IPS DF 19.7 (cell line): ENCODE data around the gene TMEM108.

Source experiments
- DNase-seq: peaks from one replicate; pipeline ENCODE4 v3.0.0-alpha.2; 2013; ENCODE audit warnings: low read depth, low spot score

The TMEM108 gene

DNA sequence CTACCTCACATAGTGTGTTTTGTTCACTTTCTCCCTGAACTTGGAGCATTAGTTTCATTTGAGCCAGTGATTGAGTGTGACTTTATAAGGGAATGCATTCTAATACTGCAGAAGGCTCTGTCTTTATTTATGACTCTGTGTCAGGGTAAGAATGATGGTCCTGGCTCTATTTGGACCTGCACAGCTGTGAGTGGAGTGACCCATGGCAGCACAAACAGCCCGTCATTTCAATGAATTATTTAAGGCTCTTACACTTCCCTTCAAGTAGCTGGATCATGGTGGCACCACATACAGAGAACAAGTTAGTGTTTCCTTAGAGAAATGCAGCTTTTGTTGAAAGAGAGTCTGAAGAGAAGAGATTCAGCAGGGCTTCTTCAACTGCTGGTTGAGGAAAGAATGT, 16.4 kb downstream of the TMEM108 start:
- no peak for DNase-seq

GRCh38 chr3:133055339-133055738, 17.1 kb downstream of the TMEM108 start:
- DNase-seq: no peak

GRCh38 chr3:133058243-133058642, 20.1 kb downstream of the TMEM108 start:
- no peak for DNase-seq

GRCh38 chr3:133058831-133059230, 20.6 kb downstream of the TMEM108 start:
- DNase-seq: no peak

DNA sequence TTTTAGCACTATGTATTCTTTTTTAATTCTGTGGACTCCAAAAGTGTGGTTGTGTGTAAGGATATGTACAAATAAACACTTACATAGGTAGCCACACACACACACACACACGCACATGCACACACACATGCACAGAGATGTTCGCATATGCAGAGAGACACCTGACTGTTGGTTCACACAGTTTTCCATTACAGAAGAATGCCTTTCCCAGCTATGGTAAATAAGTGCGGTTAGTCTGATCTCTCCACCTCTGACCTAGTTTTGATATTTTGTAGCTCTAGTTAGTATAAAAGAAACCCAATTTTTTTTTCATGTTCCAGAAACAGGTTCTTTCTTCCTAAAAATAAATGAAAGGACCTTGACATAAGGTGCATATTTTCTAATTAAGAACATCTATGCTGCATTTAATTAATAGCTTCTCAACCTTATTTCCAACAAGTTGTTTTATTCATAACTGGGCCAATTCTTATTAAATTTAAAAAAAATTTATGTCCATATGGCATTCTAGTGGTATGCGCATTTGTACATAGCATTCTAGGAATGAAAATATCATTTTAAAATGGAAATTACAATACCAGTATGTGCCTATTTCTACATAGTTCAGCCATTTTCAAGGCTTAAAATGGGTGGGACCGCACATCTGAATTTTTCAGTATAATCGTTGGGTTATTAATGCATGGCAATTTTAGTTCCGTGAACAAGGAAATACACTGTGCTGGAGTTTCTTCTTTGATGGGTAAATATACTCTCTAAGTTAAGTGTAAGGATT, 27.2 kb downstream of the TMEM108 start:
- DNase-seq: no peak

- DNase-seq: no peak
Measured at GRCh38 chr3:133066026-133066425, 27.8 kb downstream of the TMEM108 start.

DNA sequence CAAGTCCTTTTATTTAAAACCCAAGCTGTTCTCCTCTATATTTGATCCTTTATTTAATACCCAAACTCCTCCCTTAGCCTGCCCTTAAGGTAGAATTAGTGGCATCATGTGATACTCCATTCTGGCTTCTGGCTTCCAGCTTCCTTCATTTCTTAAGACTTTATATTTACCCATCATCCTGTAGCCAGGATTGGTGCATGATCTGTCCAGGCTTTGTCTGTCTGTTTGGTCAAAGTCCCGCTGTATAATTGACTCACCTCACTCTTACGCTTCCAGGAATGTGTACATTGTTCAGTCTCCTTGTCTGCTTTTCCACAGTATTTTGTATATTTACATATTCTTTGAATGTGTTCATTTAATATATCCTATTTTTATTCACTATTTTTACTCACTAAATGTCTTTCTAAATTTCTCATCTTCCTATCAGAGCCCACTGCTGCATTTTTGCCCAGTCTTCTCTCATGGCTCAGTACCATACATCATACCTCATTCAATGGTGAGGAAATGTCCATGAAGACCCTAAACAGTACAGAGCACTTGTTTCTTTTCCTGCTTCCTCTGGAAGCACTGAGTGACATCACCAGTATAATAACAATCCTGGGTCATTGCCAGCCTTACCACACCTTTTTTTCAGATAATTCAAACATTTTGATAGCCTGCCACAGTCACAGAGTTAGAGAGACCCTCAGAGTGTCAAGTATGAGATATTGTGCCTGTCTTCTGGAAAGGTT, 31.5 kb downstream of the TMEM108 start:
- DNase-seq: no peak

DNA sequence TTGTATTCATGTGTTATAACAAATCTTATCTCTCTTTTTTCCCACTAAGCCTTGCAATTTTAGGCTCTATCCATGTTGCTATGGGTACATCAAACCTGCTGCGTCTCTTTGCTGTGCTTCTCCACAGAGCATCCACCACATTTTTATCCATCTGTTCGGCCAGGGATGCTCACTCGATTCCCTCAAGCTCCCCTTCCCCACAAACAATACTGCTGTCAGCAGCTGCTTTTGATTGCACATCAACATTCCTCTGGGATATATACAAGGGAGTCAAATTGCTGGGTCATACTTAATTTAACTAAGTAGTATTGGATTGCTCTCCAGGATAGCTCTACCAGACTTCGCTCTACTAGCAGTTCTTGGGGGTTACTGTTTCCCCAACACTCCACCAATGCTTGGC, 36.8 kb downstream of the TMEM108 start:
- DNase-seq: no peak

DNA sequence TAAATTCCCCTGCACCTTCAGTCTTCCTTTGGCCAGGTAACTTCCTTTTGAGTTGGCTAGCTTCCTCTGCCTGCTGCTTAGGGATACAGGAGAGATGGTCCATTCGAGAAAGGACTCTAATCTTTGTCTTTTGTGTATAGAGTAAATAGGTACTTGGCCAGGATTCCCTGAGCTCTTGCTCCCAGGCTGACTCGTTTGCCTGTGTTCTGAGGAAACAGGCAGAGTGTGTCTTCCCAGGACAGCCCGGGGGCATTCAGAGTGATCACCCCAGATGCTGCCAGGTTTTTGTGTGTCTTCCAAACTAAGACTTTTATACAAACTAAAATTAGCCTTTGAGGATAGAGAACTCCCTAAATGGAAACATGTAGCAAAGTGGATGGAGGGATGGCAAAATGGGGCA, 39.5 kb downstream of the TMEM108 start:
- no peak for DNase-seq

DNA sequence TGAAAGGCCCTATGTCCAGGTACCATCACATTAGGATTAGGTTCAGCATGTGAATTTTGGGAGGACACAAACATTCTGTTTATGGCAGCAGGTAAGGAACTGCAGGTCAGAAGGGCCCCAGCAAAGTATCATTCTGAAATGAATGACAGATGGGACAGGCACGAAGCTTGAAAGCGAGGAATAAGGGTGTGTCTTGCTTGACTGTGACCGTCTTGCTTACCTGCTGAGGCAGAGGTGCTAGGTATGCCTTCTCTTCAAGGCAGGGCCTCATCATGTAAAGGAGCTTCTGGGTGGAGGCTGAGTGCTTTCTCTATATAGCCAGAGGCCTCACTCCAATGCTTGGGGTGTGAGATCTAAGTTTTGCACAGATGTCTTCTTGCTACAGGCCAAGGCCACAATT, 41.4 kb downstream of the TMEM108 start:
- DNase-seq: no peak

- DNase-seq: no peak
Measured at GRCh38 chr3:133081016-133081415, 42.8 kb downstream of the TMEM108 start.

GRCh38 chr3:133083395-133083794, 45.2 kb downstream of the TMEM108 start:
- DNase-seq: no peak

DNA sequence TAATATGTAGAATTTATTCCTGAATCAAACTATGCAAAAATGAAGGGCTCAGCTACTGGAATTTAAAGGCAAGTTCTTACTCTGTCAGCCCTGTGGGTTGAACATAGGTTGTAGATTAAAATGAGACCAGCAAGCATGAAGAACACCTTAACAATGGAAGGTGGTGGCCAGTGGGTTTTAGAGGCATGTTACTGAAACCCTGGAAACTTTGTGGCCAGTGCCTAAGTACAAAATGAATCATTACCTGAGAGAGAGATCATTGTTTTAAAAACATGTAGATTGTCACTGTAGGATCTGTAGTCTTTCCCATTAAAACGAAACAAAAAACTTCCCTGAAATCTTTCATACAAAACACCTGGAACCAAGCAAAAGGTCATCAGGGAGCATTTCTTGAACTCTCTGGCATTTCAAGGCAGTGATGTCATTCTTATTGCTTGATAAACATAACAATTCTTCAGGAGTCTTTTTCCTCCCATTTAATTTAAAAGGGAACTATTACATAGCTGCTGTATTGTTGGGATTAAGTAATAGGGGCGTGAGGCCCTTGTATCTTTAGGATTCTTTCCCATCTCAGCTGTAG, 51.8 kb downstream of the TMEM108 start:
- no peak for DNase-seq

GRCh38 chr3:133092681-133093080, 54.5 kb downstream of the TMEM108 start:
- DNase-seq: no peak

- no peak for DNase-seq
Measured at GRCh38 chr3:133093366-133093765, 55.2 kb downstream of the TMEM108 start.

GRCh38 chr3:133096900-133097613, 58.9 kb downstream of the TMEM108 start:
- no peak for DNase-seq

GRCh38 chr3:133103706-133104105, 65.5 kb downstream of the TMEM108 start:
- no peak for DNase-seq

DNA sequence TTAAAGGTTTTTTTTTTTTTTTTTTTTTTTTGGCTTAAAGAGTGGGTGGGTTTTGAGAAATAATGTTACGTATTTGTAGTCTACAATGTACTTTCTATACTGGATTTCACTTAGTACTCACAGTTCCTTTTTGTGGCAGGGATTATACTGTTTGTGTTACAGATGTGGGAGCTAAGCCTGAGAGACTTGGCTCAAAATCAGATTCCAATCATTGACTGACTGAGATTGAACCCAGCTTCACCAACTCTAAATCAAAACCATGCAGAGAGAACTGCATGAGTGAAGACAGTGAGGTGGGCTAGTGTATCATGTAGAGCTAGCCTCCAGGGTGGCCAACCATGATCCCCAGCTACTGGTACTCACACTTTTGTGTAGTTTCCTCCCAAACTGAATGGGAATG, 68.0 kb downstream of the TMEM108 start:
- DNase-seq: no peak

DNA sequence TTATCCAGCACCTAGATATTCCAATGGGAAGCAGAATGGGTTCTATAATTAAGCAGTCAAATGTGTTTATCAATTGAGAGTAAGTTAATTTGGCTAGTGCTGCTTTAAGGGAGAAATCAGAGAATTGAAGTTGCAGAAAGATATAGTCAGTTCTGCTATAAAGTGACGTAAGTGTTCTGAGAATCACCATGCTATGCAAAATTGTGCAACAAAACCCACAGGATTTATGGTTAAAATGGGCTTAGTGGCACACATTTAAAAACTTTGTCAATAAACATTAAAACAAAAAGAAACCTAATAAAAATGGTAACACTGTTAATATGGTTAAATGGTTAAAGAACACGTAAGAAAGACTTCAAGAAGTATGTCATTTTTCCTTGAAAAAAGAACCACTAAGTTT, 74.5 kb downstream of the TMEM108 start:
- no peak for DNase-seq

DNA sequence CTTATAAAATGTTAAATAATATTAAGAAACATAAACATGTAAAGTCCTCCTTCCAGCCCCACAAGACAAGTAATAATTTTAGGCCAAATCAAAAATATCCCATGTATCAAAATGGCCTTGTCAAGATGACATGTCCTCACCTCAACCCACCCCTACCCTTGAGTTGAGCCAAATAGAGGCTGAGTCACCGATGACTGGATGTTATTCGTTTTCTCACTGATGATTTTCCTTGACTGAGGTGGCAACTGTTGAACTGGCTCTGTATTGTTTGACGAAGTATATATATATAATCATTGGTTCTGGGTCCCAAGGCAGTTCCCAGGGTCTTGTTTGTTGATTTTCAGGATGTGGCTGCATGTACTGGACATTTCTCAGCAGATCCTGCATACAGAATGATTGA, 75.3 kb downstream of the TMEM108 start:
- no peak for DNase-seq

DNA sequence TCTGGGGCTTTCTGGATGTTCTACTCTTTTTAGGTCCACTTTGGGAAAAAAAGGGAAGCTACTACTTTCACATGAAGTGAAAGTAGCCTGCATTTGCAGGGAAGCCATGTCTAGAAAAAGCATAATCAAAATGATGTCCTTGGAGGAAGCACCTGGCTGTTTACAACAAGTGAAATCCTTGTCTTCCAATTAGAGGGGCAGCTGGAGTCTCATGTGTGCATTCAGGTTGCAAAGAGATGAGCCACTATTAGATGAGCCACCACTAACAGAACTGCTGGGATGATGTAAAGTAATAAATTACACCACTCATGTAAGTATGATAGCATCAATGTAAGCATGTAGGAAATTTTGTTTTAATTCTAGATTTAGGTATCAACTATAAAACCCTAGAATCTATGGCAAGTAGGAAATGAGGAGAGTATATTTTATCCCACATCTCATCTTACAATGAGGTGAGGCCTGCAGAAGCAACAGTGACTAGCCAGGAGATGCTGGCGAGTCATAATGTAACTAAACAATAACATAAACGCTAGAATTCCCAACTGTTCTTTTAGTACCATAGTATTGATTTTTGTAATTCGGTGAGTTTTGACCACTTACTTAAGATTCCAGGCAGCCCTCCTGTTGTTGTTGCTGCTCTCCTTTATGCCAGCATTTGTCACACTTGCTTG, 75.9 kb downstream of the TMEM108 start:
- no peak for DNase-seq

- DNase-seq: no peak
Measured at GRCh38 chr3:133115176-133115575, 77.0 kb downstream of the TMEM108 start.
